Measurements from ENCODE around the gene GRID2.

DNA sequence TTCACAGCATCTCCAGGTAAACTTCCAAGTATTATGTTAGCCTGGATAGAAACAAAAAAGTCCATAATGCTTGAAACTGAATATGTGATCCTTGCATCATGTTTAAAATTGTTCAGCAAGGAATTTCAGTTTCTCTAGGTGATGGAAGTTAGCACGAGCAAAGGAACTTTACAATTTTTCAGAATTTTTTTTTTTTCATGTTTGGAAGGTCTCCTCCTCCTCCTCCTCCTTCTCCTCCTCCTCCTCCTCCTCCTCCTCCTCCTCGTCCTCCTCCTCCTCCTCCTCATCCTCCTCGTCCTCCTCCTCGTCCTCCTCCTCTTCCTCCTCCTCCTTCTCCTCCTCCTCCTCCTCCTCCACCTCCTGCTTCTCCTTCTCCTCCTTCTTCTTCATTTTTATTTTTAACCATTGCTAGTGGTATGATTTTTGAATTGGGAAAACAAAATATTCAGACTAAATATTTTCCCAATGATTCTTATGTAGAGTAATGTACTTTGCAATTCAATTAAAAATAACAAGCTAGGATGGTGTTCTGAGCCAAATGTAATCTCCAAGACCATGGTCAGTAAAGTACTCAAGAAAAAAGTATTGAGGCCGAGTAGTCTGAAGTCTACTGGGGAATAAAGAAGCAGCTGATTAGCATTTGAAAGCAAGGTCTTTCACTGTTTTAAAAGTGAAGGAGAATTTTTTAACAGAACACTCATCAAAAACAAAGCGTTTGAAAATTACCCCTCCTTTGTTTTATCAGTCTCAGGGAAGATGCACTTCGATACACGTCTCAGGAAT is 1103.9 kb downstream of the GRID2 start:
- TF ChIP-seq, protein P1, sequence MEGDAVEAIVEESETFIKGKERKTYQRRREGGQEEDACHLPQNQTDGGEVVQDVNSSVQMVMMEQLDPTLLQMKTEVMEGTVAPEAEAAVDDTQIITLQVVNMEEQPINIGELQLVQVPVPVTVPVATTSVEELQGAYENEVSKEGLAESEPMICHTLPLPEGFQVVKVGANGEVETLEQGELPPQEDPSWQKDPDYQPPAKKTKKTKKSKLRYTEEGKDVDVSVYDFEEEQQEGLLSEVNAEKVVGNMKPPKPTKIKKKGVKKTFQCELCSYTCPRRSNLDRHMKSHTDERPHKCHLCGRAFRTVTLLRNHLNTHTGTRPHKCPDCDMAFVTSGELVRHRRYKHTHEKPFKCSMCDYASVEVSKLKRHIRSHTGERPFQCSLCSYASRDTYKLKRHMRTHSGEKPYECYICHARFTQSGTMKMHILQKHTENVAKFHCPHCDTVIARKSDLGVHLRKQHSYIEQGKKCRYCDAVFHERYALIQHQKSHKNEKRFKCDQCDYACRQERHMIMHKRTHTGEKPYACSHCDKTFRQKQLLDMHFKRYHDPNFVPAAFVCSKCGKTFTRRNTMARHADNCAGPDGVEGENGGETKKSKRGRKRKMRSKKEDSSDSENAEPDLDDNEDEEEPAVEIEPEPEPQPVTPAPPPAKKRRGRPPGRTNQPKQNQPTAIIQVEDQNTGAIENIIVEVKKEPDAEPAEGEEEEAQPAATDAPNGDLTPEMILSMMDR (IDR thresholded peaks at IDR 0.05 in 2 of 3, conservative IDR thresholded peaks at IDR 0.05 in 1 of 3; ENCODE audit: control insufficient read depth in 2 of 3, extremely low read depth in 1 of 3, insufficient read depth in 1 of 3, low read depth in 3 of 3, low read length in 3 of 3) = no peak
- TF ChIP-seq, protein P2, sequence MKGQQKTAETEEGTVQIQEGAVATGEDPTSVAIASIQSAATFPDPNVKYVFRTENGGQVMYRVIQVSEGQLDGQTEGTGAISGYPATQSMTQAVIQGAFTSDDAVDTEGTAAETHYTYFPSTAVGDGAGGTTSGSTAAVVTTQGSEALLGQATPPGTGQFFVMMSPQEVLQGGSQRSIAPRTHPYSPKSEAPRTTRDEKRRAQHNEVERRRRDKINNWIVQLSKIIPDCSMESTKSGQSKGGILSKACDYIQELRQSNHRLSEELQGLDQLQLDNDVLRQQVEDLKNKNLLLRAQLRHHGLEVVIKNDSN (IDR thresholded peaks at IDR 0.05; ENCODE audit: borderline replicate concordance, extremely low read length, insufficient read depth, low read depth, low read length) = no peak
- TF ChIP-seq CREB1 (IDR thresholded peaks at IDR 0.05; ENCODE audit: low read depth) = no peak
- no peak for TF ChIP-seq SPI1 (IDR thresholded peaks at IDR 0.05; ENCODE audit: borderline replicate concordance, insufficient read depth, low read depth, low read length)
- TF ChIP-seq, protein P3, sequence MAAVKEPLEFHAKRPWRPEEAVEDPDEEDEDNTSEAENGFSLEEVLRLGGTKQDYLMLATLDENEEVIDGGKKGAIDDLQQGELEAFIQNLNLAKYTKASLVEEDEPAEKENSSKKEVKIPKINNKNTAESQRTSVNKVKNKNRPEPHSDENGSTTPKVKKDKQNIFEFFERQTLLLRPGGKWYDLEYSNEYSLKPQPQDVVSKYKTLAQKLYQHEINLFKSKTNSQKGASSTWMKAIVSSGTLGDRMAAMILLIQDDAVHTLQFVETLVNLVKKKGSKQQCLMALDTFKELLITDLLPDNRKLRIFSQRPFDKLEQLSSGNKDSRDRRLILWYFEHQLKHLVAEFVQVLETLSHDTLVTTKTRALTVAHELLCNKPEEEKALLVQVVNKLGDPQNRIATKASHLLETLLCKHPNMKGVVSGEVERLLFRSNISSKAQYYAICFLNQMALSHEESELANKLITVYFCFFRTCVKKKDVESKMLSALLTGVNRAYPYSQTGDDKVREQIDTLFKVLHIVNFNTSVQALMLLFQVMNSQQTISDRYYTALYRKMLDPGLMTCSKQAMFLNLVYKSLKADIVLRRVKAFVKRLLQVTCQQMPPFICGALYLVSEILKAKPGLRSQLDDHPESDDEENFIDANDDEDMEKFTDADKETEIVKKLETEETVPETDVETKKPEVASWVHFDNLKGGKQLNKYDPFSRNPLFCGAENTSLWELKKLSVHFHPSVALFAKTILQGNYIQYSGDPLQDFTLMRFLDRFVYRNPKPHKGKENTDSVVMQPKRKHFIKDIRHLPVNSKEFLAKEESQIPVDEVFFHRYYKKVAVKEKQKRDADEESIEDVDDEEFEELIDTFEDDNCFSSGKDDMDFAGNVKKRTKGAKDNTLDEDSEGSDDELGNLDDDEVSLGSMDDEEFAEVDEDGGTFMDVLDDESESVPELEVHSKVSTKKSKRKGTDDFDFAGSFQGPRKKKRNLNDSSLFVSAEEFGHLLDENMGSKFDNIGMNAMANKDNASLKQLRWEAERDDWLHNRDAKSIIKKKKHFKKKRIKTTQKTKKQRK (IDR thresholded peaks at IDR 0.05; ENCODE audit: low read depth, low read length) = no peak
- TF ChIP-seq, protein P4, sequence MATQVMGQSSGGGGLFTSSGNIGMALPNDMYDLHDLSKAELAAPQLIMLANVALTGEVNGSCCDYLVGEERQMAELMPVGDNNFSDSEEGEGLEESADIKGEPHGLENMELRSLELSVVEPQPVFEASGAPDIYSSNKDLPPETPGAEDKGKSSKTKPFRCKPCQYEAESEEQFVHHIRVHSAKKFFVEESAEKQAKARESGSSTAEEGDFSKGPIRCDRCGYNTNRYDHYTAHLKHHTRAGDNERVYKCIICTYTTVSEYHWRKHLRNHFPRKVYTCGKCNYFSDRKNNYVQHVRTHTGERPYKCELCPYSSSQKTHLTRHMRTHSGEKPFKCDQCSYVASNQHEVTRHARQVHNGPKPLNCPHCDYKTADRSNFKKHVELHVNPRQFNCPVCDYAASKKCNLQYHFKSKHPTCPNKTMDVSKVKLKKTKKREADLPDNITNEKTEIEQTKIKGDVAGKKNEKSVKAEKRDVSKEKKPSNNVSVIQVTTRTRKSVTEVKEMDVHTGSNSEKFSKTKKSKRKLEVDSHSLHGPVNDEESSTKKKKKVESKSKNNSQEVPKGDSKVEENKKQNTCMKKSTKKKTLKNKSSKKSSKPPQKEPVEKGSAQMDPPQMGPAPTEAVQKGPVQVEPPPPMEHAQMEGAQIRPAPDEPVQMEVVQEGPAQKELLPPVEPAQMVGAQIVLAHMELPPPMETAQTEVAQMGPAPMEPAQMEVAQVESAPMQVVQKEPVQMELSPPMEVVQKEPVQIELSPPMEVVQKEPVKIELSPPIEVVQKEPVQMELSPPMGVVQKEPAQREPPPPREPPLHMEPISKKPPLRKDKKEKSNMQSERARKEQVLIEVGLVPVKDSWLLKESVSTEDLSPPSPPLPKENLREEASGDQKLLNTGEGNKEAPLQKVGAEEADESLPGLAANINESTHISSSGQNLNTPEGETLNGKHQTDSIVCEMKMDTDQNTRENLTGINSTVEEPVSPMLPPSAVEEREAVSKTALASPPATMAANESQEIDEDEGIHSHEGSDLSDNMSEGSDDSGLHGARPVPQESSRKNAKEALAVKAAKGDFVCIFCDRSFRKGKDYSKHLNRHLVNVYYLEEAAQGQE (IDR thresholded peaks at IDR 0.05; ENCODE audit: low read depth, low read length) = no peak
- no peak for TF ChIP-seq WRNIP1 (IDR thresholded peaks at IDR 0.05; ENCODE audit: borderline replicate concordance, low read depth, low read length)
- no peak for TF ChIP-seq EGR1 (IDR thresholded peaks at IDR 0.05; ENCODE audit: borderline replicate concordance in 1 of 2, low read depth in 2 of 2, low read length in 2 of 2)
- TF ChIP-seq POLR2A (IDR thresholded peaks at IDR 0.05; ENCODE audit: low read depth, low read length) = no peak
- TF ChIP-seq RB1 (IDR thresholded peaks at IDR 0.05; ENCODE audit: borderline replicate concordance) = no peak

Measured in GM12878 (cell line).